Naive thymus-derived CD8-positive, alpha-beta T cell (primary cell): Measurements from ENCODE around the gene TOB1. TPM values are rescaled to one million over a fixed set of nuclear protein-coding genes. Genes with fewer than 3 reads are reported as not detected.

ENCODE experiments used
- ATAC-seq, 2 donors: fragments of 150-1000 bp; cut with Tn5 transposase in 1 of 2; sonication (Bioruptor Pico), chemical (Tn5 transposase) in 1 of 2; 1 replicate in 1 of 2; 2 replicates in 1 of 2; pipeline ENCODE4 v1.10.0; 2021; ENCODE audit warnings: mild to moderate bottlenecking in 2 of 2, moderate library complexity in 2 of 2
- POLR2A ChIA-PET: fragments of 350-600 bp; sonication (Branson Sonifier 250); formaldehyde crosslinking; loops from one replicate; lab custom pipeline; 2021; ENCODE audit warnings: antibody characterized with exemption; lab: Charles Lee
- DNase-seq, 10 donors: peaks; one replicate each; pipeline versions ENCODE4 v3.0.0 to v3.0.0-alpha.2; 2020 to 2022
- H3K27ac Mint-ChIP-seq, 10 donors: one replicate each; pipeline ENCODE4 v1.8.0; 2020 to 2022; ENCODE audit warnings: mild to moderate bottlenecking in 10 of 10, mixed read lengths in 10 of 10, moderate library complexity in 4 of 10, inconsistent platforms in 1 of 10
- H3K27me3 Mint-ChIP-seq, 5 donors: one replicate each; pipeline ENCODE4 v1.8.0; 2021 to 2022; ENCODE audit warnings: mixed read lengths in 5 of 5
- H3K36me3 Mint-ChIP-seq, 3 donors: one replicate each; pipeline ENCODE4 v1.8.0; 2020 to 2022; ENCODE audit warnings: mixed read lengths in 3 of 3, mild to moderate bottlenecking in 2 of 3, inconsistent platforms in 1 of 3
- H3K4me1 Mint-ChIP-seq, 4 donors: one replicate each; pipeline ENCODE4 v1.8.0; 2021 to 2022; ENCODE audit warnings: mixed read lengths in 4 of 4
- H3K4me3 Mint-ChIP-seq, 10 donors: one replicate each; pipeline ENCODE4 v1.8.0; 2020 to 2022; ENCODE audit warnings: mild to moderate bottlenecking in 10 of 10, mixed read lengths in 10 of 10, moderate library complexity in 6 of 10, inconsistent platforms in 1 of 10
- H3K9me3 Mint-ChIP-seq, 9 donors: one replicate each; pipeline ENCODE4 v1.8.0; 2020 to 2022; ENCODE audit warnings: mixed read lengths in 9 of 9, mild to moderate bottlenecking in 3 of 9, inconsistent platforms in 1 of 9, moderate library complexity in 1 of 9
- polyA plus RNA-seq, 3 donors: library from polyadenylated mRNA; unstranded; fragments of 300-500 nt; fragmentation: Illumina TruSeq; gene quantifications; one replicate each; pipeline ENCODE4 v1.2.3, GENCODE V29; 2021
- total RNA-seq, 8 experiments: library from RNA in 2 of 8; stranded (reverse) in 2 of 8; gene quantifications; one replicate each; pipeline ENCODE4 v1.2.3 and lab custom pipeline; 2021 to 2026

TOB1 gene
- total and polyA plus RNA-seq, 5 experiments from 2014 or later, result 42.9 to 114 (median 86.8) TPM

GRCh38 chr17:50892101-50892776 is 26.1 kb upstream of the TOB1 start:
- no peak for DNase-seq
- Mint-ChIP-seq H3K27ac (no peak overlapping the region), H3K9me3 (no peaks in the 10 kb centered on the region), H3K36me3 (no peaks in the 10 kb centered on the region), H3K27me3 (no peaks in the 10 kb centered on the region), H3K4me1 (peaks cover 8 to 16% (median 11%) of the 10 kb centered on the region in 4 donors), H3K4me3 (no peak overlapping the region)
- no peak for ATAC-seq
- POLR2A ChIA-PET, result interaction anchor here (0.7 to 5.0 kb wide), 5 partner anchors 11 to 1838 kb away, joined by 3 to 21 read pairs (median 7); partner anchors contain the start of gene TOB1

DNA sequence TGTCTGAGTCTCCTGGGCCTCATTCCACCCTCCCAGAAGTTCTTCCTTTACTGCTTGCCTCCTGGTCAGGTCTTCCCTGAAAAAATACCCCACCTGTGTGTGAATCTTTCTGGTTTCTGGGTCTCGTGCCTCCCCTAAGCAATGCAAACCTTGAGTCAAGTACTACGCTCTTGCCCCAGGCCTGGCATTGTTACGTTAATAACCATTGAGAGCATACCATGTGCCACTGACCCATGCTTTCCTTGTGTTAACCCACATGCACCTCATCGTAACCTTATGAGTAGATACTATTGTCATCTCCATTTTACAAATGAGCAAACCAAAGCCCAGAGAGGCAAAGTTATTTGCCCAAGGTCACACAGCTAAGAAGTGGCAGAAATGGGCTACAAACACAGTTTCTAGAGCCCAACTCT is 25.4 kb upstream of the TOB1 start:
- H3K27ac Mint-ChIP-seq, result peak overlapping the region in 1 of 10 donors; percentile 41
- no peaks in the 10 kb centered on the region for H3K27me3 Mint-ChIP-seq
- POLR2A ChIA-PET, result interaction anchor here (0.7 to 5.0 kb wide), 3 partner anchors 17 to 1837 kb away, joined by 4 to 21 read pairs (median 7); partner anchors contain the start of gene TOB1
- no peaks in the 10 kb centered on the region for H3K9me3 Mint-ChIP-seq
- DNase-seq, result no peak
- no peaks in the 10 kb centered on the region for H3K36me3 Mint-ChIP-seq
- H3K4me3 Mint-ChIP-seq, result no peak overlapping the region
- peaks cover 14 to 23% (median 16%) of the 10 kb centered on the region in 4 donors for H3K4me1 Mint-ChIP-seq
- ATAC-seq, result no peak

GRCh38 chr17:50890675-50891516 is 24.7 kb upstream of the TOB1 start:
- ATAC-seq (no peak), DNase-seq (no peak)
- POLR2A ChIA-PET, result interaction anchor here (5.0 kb wide), 1 partner anchor 24 kb away, joined by 21 read pairs; the partner anchor contains the start of gene TOB1
- Mint-ChIP-seq H3K27ac (peak overlapping the region in 3 of 10 donors; percentile 16 to 50 (median 41)), H3K4me3 (no peak overlapping the region), H3K9me3 (no peaks in the 10 kb centered on the region), H3K36me3 (no peaks in the 10 kb centered on the region), H3K27me3 (no peaks in the 10 kb centered on the region), H3K4me1 (peaks cover 14 to 27% (median 19%) of the 10 kb centered on the region in 4 donors)

DNA sequence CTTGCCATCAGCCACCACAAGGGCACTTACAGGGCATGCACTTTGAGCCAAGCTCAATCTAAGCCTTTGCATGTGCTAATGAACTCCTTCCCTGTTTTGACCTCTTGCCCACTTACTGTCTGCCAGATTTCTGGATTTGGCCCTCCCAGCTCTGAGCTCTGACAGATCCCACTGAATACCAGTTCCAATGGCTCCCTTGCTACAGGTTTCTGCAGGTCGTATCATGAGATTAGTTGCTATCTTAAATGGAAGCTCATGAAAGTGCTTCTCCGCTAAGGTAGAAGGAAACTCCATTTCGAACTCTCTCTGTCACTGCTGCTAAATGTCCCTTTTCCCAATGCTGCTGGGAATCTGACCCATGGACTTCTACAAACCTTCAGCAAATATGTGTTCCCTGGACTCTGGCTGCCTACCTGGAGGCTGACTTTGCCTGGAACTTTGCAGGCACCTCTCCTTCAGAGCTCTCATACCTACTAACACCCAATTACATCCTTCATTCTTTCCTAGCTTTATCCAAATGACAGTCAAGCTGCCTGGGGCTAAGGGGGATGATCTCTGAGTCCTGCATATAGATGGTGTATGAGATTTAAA is 23.5 kb upstream of the TOB1 start:
- Mint-ChIP-seq H3K36me3 (no peaks in the 10 kb centered on the region), H3K4me3 (no peak overlapping the region), H3K27ac (peak overlapping the region in 3 of 10 donors; percentile 23 to 79 (median 29)), H3K27me3 (no peaks in the 10 kb centered on the region), H3K9me3 (no peaks in the 10 kb centered on the region), H3K4me1 (peaks cover 14 to 27% (median 19%) of the 10 kb centered on the region in 4 donors)
- no peak for DNase-seq
- no peak for ATAC-seq
- POLR2A ChIA-PET, result interaction anchor here (0.6 to 5.0 kb wide), 2 partner anchors 23 to 26 kb away, joined by 6 to 21 read pairs; partner anchors contain the start of gene TOB1

GRCh38 chr17:50887705-50888245 is 21.6 kb upstream of the TOB1 start:
- Mint-ChIP-seq H3K27me3 (no peaks in the 10 kb centered on the region), H3K36me3 (no peaks in the 10 kb centered on the region), H3K4me3 (peak overlapping the region in 3 of 10 donors; percentile 18 to 52 (median 26)), H3K9me3 (no peaks in the 10 kb centered on the region), H3K4me1 (peaks cover 23 to 42% (median 30%) of the 10 kb centered on the region in 4 donors), H3K27ac (peak overlapping the region in 4 of 10 donors; percentile 31 to 87 (median 65))
- DNase-seq (no peak), ATAC-seq (no peak)
- POLR2A ChIA-PET, result interaction anchor here (1.0 to 3.1 kb wide), 5 partner anchors 15 to 57 kb away, joined by 4 to 19 read pairs (median 11); partner anchors contain the start of gene TOB1

- POLR2A ChIA-PET, result interaction anchor here (0.5 to 9.8 kb wide), 12 partner anchors 8 to 60 kb away, joined by 3 to 74 read pairs (median 4); partner anchors contain the start of gene TOB1
- Mint-ChIP-seq H3K4me1 (peaks cover 21 to 46% (median 37%) of the 10 kb centered on the region in 4 donors), H3K36me3 (no peaks in the 10 kb centered on the region), H3K27me3 (no peaks in the 10 kb centered on the region), H3K27ac (peak overlapping the region in 8 of 10 donors; percentile 19 to 92 (median 69)), H3K9me3 (no peaks in the 10 kb centered on the region), H3K4me3 (no peak overlapping the region)
- ATAC-seq (no peak), DNase-seq (no peak)
Measured at GRCh38 chr17:50884439-50885311, 18.5 kb upstream of the TOB1 start.

GRCh38 chr17:50883850-50884438 is 17.8 kb upstream of the TOB1 start:
- Mint-ChIP-seq H3K27me3 (no peaks in the 10 kb centered on the region), H3K9me3 (no peaks in the 10 kb centered on the region), H3K4me1 (peaks cover 21 to 46% (median 35%) of the 10 kb centered on the region in 4 donors), H3K27ac (peak overlapping the region in 9 of 10 donors; percentile 19 to 92 (median 76)), H3K4me3 (peak overlapping the region in 1 of 10 donors; percentile 31), H3K36me3 (no peaks in the 10 kb centered on the region)
- ATAC-seq (peak in 1 of 2 donors; percentile 25), DNase-seq (no peak)
- POLR2A ChIA-PET, result interaction anchor here (0.5 to 9.8 kb wide), 7 partner anchors 9 to 52 kb away, joined by 3 to 74 read pairs (median 5); partner anchors contain the start of gene TOB1

DNA sequence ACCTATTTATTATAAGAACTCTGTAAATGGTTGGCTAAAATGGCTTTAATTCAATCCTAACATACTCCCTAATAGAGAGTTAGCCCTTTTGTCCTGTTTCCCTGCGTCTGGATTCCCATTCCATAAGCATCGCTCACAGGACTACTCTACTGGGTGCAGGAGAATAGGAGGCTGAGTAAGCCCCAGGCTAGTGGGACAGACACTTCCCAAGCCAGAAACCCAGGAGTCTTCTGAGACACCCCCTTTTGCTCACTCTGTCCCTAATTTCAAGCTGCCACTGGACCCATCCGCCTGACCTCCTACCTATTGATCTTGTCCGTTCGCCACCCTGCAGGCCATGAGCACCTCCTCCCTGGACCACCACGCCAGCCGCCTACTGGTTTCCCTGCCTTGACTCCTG is 16.7 kb upstream of the TOB1 start:
- POLR2A ChIA-PET, result interaction anchor here (1.2 to 9.8 kb wide), 3 partner anchors 14 to 27 kb away, joined by 5 to 74 read pairs (median 7); partner anchors contain the start of gene TOB1
- ATAC-seq (no peak), DNase-seq (no peak)
- Mint-ChIP-seq H3K4me1 (peaks cover 19 to 44% (median 32%) of the 10 kb centered on the region in 4 donors), H3K4me3 (no peak overlapping the region), H3K36me3 (no peaks in the 10 kb centered on the region), H3K9me3 (no peaks in the 10 kb centered on the region), H3K27ac (peak overlapping the region in 1 of 10 donors; percentile 40), H3K27me3 (no peaks in the 10 kb centered on the region)

GRCh38 chr17:50881182-50881581 is 15.0 kb upstream of the TOB1 start:
- Mint-ChIP-seq H3K27me3 (no peaks in the 10 kb centered on the region), H3K9me3 (no peaks in the 10 kb centered on the region), H3K4me3 (no peak overlapping the region), H3K4me1 (peaks cover 12 to 31% (median 17%) of the 10 kb centered on the region in 4 donors), H3K27ac (peak overlapping the region in 1 of 10 donors; percentile 19), H3K36me3 (no peaks in the 10 kb centered on the region)
- POLR2A ChIA-PET, result interaction anchor here (1.0 to 9.8 kb wide), 2 partner anchors 15 to 31 kb away, joined by 3 to 74 read pairs; partner anchors contain the start of gene TOB1
- no peak for ATAC-seq
- no peak for DNase-seq

GRCh38 chr17:50879086-50879485 is 12.9 kb upstream of the TOB1 start:
- H3K4me1 Mint-ChIP-seq, result peaks cover 7 to 27% (median 19%) of the 10 kb centered on the region in 4 donors
- DNase-seq, result no peak
- H3K9me3 Mint-ChIP-seq, result no peaks in the 10 kb centered on the region
- peak overlapping the region in 1 of 10 donors; percentile 17 for H3K27ac Mint-ChIP-seq
- no peak overlapping the region for H3K4me3 Mint-ChIP-seq
- no peaks in the 10 kb centered on the region for H3K27me3 Mint-ChIP-seq
- ATAC-seq, result no peak
- H3K36me3 Mint-ChIP-seq, result no peaks in the 10 kb centered on the region
- POLR2A ChIA-PET, result interaction anchor here (9.8 kb wide), 1 partner anchor 13 kb away, joined by 74 read pairs; the partner anchor contains the start of gene TOB1
